GM11168 (cell line): ENCODE measurements around the gene FKBP1C.
"Not testable (repeated sequence)": the region's sequence is repeated elsewhere in the genome, so short reads cannot be mapped to it uniquely, and the experiment has no call there.

Source experiments
- in situ Hi-C: fragments of 300-500 bp; cut with MboI; formaldehyde crosslinking; loops from one replicate; pipeline ENCODE4 v1.12.0; 2022; ENCODE audit warnings: low sequenced_read_pairs; ENCODE audit not compliant: unreplicated experiment

The FKBP1C gene

DNA sequence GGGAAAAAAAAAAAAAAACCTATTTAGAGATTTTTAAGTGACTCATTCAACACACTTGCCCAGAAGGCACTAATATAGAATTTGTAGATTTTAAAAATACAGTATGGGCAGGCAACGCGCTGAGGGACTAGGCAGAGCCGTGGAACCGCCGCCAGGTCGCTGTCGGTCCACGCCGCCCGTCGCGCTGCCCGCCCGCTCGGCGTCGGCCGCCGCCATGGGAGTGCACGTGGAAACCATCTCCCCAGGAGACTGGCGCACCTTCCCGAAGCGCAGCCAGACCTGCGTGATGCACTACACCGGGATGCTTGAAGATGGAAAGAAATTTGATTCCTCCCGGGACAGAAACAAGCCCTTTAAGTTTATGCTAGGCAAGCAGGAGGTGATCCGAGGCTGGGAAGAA lies at the start of gene FKBP1C:
Gene FKBP1C (plus strand): TSS at position 127 of the 400 bp plus-strand sequence.
- in situ Hi-C loops = not testable (repeated sequence)

DNA sequence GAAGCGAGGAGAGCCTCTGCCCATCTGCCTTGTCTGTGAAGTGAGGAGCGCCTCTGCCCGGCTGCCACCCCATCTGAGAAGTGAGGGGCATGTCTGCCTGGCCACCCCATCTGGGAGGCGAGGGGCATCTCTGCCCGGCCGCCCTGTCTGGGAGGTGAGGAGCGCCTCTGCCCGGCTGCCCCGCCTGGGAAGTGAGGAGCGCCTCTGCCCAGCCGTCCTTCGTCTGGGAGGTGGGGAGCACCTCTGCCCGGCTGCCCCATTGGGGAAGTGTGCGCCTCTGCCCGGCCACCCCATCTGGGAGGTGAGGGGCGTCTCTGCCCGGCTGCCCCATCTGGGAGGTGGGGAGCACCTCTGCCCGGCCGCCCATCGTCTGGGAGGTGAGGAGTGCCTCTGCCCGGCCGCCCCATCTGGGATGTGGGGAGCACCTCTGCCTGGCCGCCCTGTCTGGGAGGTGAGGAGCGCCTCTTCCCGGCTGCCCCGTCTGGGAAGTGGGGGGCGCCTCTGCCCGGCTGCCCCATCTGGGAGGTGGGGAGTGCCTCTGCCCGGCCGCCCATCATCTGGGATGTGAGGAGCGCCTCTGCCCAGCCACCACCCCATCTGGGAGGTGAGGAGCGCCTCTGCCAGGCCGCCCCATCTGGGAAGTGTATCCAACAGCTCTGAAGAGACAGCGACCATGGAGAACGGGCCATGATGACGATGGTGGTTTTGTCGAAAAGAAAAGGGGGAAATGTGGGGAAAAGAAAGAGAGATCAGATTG lies 47.0 kb upstream of the FKBP1C start:
- in situ Hi-C loops = not testable (repeated sequence)

DNA sequence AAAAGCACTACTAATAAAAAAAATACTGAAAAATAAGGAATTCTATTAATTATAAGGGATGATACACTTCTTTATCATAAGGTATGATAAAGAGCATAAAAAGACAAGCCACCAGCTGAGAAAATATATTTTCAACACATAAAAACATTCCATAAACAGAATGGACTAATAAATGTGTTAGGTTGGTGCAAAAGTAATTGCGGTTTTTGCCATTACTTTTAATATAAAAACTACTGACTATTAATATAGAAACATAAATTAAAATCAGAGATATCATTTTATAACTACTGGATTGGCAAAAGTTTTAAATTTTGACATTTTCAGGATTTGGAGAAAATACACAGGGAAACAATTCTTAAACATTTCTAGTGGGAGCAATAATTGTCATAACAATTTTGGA lies 37.1 kb upstream of the FKBP1C start:
- in situ Hi-C loops = no loop called here

DNA sequence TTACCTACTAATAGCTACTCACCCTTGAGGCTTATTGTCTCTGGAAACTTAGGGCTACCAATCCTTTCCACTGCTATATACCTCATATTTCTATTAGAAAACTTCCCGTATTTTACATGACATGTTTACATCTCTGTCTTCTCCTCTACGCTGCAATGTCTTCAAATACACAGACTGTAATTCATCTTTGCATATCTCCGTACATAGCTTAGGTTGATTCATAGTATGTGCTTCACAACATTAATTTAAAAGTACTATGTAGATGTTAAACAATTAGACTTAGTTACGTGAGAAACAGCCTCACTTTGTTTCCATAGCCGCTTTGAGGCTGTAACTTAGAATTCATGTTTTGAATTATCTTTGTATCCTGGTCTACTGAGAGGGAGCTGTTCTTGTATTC lies 35.1 kb upstream of the FKBP1C start:
- in situ Hi-C loops = no loop called here

DNA sequence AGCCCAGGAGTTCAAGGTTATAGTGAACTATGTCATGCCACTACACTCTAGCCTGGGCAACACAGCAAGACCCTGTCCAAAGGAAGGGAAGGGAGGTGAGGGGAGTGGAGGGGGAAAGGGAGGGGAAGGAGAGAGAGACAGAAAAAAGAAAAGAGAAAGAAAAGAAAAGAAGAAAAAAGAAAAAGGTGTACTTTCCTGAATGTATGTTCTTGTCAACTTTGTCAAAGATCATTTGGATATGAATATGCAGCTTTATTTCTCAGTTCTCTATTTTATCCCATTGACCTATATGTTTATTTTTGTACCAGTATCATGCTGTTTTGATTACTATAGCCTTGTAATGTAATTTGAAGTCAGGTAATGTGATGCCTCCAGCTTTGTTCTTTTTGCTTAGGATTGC lies 30.9 kb upstream of the FKBP1C start:
- in situ Hi-C loops = no loop called here

DNA sequence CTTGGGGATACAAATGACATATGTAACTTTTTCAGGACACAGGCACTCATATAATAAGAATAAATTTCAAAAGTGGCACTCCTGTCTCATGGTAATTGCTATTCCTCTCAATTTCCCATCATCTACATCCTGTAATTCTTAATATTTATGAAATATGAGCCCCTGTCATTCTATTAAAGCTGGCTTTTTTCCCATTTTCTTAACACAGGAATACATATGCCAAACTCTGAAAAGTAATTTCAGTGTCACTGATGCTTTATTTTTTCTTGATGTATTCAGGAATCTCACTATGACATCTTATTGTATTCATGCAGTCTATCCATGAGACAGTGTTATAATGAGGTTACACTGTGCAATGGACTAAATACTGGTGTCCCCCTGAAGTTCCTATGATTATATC lies 24.3 kb upstream of the FKBP1C start:
- in situ Hi-C loops = no loop called here

DNA sequence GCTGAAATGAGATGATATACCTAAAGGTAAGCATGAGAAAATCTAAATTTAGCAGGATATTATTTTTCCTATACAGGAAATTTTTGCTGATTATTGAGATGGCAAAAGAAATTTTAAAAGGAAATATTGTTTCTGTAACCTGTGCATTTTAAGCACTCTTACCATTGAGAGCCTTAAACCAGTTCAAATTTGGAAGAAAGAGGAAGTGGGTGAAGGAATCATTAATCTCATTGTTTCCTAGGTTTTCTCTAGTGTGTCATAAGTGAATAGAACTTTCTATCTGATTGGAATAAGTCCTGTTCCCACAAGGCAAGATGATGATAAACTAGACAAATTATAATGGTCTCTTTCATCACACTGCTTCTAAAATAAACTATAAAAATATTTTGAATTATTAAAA lies 22.4 kb upstream of the FKBP1C start:
- in situ Hi-C loops = no loop called here

DNA sequence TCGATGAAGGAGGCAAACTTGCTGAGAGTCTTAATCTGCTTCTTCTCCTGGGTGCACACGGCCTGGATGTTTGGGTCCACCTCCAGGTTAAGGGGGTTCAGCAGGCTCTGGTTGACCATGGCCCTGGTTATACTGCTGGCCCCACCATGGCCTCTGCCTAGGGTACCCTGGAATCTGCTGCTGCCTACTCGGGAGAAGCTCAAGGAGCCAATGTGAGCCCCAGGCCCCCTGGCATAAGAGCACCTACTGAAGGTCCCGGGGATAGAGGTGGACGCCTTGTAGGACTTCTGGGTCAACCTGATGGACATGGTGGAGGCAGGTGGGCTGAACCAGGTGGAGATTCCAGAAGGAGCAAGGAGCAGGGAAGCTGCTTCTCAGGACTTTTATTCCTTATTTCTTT lies 17.9 kb upstream of the FKBP1C start:
- in situ Hi-C loops = no loop called here

DNA sequence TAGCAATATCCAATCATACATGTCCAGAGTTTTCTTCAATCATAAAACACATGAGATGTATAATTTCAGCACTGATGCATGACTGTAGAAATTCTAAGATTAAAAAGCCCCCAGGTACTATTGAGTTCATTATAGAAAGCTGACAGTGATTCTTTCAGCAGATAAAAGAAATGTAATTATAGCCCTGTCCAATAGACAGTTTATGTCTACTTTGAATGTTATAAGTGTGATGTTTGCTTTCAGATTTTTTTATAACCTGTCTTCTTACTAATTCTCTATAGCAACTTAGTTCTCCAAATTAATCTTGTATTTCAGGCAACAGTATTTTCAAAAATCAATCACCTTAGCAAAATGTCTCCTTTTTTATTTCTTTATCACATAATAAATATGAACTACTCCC lies 13.5 kb upstream of the FKBP1C start:
- in situ Hi-C loops = no loop called here

DNA sequence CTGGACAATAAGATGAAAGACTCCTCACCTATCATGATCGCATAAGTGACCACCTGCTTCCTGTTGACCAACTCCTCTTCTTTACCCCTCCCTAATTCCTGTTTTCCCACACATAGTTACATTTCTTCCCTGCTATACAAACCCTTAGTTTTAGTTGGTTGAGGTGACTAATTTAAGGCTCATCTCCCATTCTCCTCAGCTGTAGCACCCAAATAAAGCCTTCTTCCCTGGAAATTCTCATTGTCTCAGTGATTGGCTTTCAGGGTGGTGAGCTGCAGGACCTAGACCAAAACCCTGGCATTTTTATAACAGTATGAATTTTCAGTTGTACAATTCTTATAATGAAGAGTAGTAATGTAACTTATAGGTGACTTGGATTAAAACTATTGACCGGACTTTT lies 2.1 kb downstream of the FKBP1C start:
- in situ Hi-C loops = no loop called here

DNA sequence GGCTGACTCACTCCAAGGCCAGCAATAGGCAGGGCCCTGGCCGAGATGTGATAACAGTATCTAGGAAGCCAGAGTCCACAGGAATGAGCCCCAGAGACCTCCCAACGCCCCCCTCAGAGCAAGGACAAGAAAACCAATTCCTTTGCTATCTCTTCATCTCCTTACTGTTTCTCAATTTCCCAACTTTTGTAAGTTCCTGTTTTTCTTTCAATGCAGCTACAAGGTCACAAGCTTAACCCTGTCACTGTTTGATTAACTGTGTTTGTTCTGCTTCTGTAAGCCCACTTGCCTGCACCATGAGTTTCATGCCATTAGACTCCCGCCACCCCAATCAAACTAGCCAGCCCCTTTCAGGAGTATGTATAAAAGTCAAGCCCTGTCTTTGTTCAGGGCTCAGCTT lies 3.5 kb downstream of the FKBP1C start:
- in situ Hi-C loops = no loop called here

DNA sequence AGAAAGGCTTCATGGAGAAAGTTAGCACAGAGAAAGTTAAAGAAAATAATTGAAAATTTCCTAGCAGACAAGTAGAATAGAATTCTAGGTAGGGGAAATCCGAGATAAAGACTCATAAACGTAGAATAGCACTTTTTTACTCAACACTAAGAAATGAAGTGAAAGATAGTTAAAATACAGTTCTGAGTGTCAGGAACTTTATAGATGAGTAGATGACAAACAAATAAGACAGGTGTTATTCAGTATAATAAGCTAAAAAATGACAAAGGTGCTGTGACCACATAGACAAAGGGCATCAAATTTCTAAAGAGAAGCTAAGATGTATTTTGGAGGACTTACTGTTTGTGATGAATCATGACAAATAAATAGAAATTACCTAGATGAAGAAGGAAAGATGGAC lies 12.9 kb downstream of the FKBP1C start:
- in situ Hi-C loops = no loop called here

DNA sequence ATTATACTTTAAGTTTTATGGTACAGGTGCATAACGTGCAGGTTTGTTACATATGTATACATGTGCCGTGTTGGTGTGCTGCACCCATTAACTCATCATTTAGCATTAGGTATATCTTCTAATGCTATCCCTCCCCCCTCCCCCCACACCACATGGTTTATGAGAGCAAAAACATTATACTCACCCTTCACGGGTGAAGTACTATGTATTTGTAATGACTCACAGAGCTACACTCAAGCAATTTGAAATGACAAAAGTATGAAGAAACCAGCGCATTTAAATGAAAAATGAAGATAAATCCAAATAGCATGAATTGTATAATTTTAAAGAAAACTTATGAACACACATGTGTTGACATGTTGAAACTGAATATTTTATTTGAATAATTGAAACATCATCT lies 14.7 kb downstream of the FKBP1C start:
- in situ Hi-C loops = not testable (repeated sequence)

DNA sequence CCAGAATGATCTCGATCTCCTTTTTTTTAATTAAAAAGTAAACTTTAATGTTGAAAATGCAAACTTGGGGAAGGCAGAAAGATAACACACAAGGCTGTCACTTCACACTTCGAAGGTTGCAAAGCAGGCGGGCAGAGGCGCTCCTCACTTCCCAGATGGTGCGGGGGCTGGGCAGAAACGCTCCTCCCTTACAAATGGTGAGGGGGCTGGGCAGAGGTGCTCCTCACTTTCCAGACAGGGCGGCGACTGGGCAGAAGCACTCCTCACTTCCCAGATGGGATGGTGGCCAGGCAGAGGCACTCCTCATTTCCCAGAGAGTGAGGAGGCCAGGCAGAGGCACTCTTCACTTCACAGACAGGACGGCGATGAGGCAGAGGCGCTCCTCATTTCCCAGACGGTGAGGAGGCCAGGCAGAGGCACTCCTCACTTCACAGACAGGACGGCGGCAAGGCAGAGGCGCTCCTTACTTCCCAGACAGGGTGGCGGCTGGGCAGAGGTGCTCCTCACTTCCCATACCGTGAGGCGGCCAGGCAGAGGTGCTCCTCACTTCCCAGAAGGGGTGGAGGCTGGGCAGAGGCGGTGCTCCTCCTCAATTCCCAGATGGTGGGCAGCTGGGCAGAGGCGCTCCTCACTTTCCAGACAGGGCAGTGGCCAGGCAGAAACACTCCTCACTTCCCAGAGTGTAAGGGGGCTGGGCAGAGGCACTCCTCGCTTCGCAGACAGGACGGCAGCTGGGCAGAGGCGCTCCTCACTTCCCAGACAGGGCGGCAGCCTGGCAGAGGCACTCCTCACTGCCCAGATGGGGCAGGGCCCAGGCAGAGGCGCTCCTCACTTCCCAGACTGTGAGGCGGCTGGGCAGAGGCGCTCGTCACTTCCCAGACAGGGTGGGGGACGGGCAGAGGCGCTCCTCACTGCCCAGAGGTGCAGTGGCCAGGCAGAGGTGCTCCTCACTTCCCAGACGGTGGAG lies 16.9 kb downstream of the FKBP1C start:
- in situ Hi-C loops = not testable (repeated sequence)

DNA sequence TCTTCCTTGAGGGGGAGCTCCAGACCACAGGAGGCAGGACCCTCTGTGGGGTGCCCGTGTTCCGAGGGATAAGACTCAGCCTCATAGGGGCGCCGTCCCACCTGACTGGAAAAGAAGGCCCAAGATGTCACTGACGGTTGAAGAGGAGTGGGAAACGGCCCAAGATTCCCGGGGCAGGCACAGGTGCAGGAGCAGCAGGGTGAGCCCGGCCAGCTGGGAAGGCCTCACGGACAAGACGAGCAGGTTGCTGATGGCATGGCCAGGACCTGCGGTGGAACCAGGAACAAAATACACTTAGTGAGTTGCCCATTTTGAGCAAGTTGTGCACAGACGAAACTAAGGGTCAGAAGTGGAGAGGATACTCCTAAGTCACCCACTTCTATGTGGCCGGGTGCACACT lies 18.8 kb downstream of the FKBP1C start:
- in situ Hi-C loops = not testable (repeated sequence)

DNA sequence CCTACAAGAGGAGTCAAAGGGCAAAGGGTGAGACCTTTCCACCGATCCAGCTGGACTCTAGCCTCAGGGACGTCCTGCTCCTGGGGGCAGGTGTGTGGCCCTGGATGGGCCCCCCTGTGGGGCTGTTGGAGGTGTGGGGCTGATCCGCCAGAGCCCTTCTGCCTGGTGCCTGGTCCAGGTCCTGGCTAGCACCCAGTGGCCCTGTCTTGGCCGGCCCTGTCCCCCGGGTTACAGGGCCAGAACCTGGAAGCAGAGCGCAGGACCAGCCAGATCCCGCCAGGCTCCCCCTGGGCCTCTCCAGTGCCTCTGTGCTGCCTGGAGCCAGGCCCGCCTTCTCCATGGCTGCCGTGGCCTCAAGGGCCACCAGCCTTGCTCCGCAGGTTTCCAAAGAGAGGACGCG lies 19.2 kb downstream of the FKBP1C start:
- in situ Hi-C loops = not testable (repeated sequence)

DNA sequence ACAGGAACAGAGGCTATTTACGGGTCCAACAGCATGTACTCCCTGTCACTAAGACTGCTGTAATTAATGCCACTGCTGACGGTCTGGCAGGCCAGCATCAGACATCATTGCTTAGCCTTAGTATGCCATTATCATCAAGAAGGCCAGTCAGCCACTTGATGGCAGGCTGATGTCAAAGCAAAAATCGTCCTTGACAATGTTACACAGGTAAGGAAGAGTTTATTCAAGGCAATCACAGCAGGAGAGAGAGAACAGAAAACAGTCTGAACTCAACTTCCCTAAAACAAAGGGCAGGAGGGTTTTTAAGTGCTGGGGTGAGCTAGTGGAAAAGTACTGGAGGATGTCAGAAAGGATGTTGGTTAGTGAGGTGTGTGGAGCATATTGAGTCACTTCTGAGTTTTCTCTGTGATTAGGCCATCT lies 25.1 kb downstream of the FKBP1C start:
- in situ Hi-C loops = no loop called here

DNA sequence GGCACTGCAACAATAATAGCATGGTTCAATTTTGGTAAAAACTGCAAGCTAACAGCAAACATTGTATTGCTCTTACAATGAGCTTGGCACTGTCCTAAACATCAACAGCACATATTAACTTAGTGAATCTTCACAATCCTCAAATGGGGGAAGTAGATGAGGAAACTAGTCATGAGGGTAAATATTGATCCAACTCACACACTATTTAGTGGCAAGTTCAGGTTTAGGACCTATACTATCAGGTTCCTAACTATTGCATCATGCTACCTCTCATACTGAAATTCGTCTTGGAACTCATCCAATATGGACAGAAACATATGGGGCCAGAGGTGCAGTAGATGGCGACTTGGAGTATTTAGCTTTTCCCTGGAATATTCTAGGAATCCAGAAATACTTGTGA lies 34.2 kb downstream of the FKBP1C start:
- in situ Hi-C loops = no loop called here

DNA sequence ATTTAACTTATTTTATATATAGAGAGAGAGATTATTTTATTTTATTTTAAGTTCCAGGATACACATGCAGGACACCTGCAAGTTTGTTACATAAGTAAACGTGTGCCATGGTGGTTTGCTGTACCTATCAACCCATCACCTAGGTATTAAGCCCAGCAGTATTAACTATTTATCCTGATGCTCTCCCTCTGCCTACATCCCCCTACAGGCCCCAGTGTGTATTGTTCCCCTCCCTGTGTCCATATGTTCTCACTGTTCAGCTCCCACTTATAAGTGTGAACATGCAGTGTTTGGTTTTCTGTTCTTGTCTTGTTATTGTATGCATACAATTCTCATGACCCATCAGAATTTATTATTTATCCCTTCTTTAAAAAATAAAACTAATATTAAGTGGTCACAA lies 34.6 kb downstream of the FKBP1C start:
- in situ Hi-C loops = no loop called here

DNA sequence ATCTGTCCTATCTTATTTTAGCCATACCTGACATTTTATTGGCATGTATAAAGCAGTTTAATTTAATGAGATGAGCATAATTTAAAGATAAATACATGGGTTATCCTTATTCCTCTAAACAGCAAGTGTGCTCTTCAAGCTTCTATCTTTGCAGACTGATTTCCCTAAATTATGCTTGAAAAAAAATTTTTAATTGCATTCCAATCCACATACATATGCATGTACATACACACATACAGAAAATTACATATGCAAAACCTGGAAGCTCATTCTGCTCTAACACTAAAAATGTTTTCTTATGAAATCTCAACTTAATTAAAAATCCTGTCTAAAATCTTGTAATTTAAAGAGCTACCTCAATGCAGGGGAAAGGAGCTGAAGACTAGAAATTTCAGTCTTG lies 35.3 kb downstream of the FKBP1C start:
- in situ Hi-C loops = no loop called here

DNA sequence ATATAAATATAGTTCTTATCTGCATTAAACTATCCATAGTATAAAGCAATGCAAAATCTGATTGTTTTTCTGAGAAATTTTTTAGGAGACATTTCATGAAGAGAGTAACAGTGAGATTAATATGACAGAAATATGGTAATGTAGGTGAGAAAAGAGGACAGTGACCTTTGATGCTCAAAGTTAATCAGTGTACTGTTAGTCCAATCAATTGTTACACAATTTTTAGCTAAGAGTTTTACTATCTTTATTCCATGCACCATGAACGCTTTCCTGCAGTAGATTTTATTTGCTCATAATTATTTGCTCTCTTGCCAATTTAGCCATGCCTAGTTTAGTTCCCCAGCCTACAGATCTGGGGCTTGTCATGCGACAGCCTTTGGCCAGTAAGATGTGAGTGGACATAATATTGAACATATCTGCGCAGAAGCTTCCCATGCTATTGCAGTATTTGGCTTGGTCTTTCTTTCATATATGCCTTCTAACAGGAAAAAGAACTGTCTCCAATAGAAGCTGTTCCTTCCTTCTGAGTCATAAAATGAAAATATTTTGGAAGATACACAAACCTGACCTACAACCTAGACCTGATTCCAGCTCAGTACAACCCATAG lies 38.7 kb downstream of the FKBP1C start:
- in situ Hi-C loops = loop anchor here (25.0 kb wide), 1 partner anchor 163 kb away; no protein-coding TSS in a partner anchor
